RWPE1 (cell line): ENCODE results near the gene CREB1.

Experiments used
- CTCF ChIA-PET: fragments of 350-600 bp; sonication (Branson Sonifier 250); formaldehyde crosslinking; extraction: SDS; loops from one replicate; lab custom pipeline; 2021; lab: Yijun Ruan, JAX
- POLR2A ChIA-PET: fragments of 400-600 bp; formaldehyde crosslinking; extraction: SDS; loops from one replicate; lab custom pipeline; 2020; ENCODE audit warnings: antibody characterized with exemption; ENCODE audit not compliant: low non-redundant PET; lab: Yijun Ruan, JAX
- DNase-seq: peaks from one replicate; pipeline ENCODE4 v3.0.0; 2012; ENCODE audit warnings: low spot score
- H3K27ac ChIP-seq: fragments of 450-650 bp; 2 replicates; pipeline ENCODE4 v1.5.1; 2017
- TF ChIP-seq, protein P1 (sequence below): fragments of 450-650 bp; conservative IDR thresholded peaks from 2 replicates; pipeline ENCODE4 v1.5.1; 2017; ENCODE audit warnings: low read depth, mild to moderate bottlenecking

Gene CREB1

GRCh38 chr2:207593277-207593676 is 63.5 kb downstream of the CREB1 start:
- DNase-seq = no peak
- TF ChIP-seq, protein P1, sequence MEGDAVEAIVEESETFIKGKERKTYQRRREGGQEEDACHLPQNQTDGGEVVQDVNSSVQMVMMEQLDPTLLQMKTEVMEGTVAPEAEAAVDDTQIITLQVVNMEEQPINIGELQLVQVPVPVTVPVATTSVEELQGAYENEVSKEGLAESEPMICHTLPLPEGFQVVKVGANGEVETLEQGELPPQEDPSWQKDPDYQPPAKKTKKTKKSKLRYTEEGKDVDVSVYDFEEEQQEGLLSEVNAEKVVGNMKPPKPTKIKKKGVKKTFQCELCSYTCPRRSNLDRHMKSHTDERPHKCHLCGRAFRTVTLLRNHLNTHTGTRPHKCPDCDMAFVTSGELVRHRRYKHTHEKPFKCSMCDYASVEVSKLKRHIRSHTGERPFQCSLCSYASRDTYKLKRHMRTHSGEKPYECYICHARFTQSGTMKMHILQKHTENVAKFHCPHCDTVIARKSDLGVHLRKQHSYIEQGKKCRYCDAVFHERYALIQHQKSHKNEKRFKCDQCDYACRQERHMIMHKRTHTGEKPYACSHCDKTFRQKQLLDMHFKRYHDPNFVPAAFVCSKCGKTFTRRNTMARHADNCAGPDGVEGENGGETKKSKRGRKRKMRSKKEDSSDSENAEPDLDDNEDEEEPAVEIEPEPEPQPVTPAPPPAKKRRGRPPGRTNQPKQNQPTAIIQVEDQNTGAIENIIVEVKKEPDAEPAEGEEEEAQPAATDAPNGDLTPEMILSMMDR = no peak
- POLR2A ChIA-PET = no interaction called here
- no peak overlapping the region for H3K27ac ChIP-seq
- CTCF ChIA-PET = no interaction called here

DNA sequence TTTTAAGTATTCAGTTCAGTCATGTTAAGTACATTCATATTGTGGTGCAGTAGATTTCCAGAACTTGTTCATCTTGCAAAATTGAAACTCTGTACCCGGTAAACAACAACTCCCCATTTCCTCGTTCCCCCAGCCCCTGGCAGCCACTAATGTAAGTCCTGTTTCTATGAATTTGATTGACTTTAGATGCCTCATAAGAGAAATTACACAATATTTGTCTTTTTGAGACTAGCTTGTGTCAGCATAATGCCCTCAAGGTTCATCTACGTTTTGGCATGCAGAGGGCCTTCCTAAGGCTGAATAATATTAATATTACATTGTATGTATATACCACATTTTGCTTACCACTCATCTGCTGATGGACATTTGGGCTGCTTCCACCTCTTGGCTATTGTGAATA is 64.5 kb downstream of the CREB1 start:
- CTCF ChIA-PET = no interaction called here
- no peak for DNase-seq
- H3K27ac ChIP-seq = no peak overlapping the region
- POLR2A ChIA-PET = no interaction called here
- TF ChIP-seq, protein P1 = no peak

DNA sequence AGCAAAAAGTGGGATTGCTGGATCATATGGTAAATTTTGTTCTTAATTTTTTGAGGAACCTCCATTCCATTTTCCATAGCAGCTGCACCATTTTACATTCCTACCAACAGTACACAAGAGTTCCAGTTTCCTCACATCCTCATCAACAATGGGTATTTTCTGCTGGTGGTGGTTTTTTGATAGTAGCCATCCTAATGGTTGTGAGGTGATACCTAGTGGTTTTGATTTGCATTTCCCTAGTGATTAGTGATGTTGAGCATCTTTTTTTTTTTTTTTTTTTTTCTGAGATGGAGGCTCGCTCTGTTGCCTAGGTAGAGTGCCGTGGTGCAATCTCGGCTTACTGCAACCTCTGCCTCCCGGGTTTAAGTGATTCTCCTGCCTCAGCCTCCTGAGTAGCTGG is 65.0 kb downstream of the CREB1 start:
- TF ChIP-seq, protein P1 = no peak
- H3K27ac ChIP-seq = no peak overlapping the region
- ChIA-PET POLR2A (no interaction called here), CTCF (no interaction called here)
- DNase-seq = no peak

DNA sequence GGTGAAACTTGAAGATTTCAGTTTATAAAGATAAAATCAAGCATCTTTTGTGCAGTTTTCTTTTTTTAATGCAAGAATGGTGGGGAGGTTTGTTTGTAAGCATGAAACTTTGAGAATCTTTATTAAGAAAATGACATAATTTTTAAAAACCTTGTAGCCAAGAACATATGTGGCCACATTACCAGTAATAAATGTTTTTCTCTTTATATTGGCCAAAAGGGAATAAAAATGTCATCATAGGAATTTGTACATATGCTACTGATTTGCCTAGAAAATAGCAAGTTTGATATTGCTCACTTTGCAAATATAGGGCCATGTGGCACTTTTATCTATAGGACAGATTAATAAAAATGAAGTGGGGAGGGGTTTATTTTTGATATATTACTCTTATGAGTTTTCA is 69.9 kb downstream of the CREB1 start:
- CTCF ChIA-PET = interaction anchor here (0.7 kb wide), 1 partner anchor 184 kb away, joined by 3 read pairs; no protein-coding TSS in a partner anchor
- TF ChIP-seq, protein P1 = no peak
- POLR2A ChIA-PET = no interaction called here

DNA sequence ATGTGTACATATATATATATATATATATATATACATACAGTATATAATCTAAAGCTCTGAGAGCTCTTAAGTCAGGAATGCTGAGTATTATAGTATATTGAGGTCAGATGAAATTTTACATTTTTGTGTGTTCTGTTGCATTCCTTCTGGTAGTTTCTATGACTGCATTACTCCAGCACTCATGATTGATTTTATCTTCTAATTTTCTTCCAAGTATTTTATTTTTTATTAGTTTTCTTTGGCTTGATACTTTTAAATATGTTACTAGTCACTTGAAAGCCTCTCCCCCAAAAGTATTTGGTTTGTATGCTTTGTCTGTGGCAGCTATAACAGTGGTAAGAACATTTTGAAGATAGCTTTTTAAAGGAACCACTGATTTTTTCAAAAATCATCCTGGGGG is 70.5 kb downstream of the CREB1 start:
- ChIA-PET POLR2A (no interaction called here), CTCF (interaction anchor here (0.5 to 0.7 kb wide), 2 partner anchors 183 to 725 kb away, joined by 3 read pairs; no protein-coding TSS in a partner anchor)
- no peak for DNase-seq
- TF ChIP-seq, protein P1 = no peak
- no peak overlapping the region for H3K27ac ChIP-seq

More for the DNA sequence above, 69.9 kb downstream of the CREB1 start:
- no peak overlapping the region for H3K27ac ChIP-seq
- no peak for DNase-seq

- CTCF ChIA-PET = interaction anchor here (0.6 kb wide), 1 partner anchor 1514 kb away, joined by 5 read pairs; no protein-coding TSS in a partner anchor
- POLR2A ChIA-PET = no interaction called here
- TF ChIP-seq, protein P1 = no peak
Measured at GRCh38 chr2:207601774-207602173, 72.0 kb downstream of the CREB1 start.

More at GRCh38 chr2:207601774-207602173, 72.0 kb downstream of the CREB1 start:
- no peak overlapping the region for H3K27ac ChIP-seq
- no peak for DNase-seq
